HEK293 (cell line): ENCODE results near the gene MRPL51.
A peak's percentile ranks its signal among the peaks of the same experiment; 100 is the strongest.

Source experiments
- CTCF ChIA-PET: fragments of 350-600 bp; formaldehyde crosslinking; extraction: SDS; loops from one replicate; lab custom pipeline; 2021; ENCODE audit warnings: antibody characterized with exemption; lab: Yijun Ruan, JAX
- POLR2A ChIA-PET: fragments of 300-600 bp; formaldehyde crosslinking; extraction: SDS; loops from one replicate; lab custom pipeline; 2020; ENCODE audit warnings: antibody characterized with exemption, inconsistent platforms; lab: Yijun Ruan, JAX
- H3K27ac ChIP-seq: fragments of 200-500 bp; sonication (Bioruptor generic); 2 replicates; pipeline ENCODE4 v1.5.1; 2014; ENCODE audit warnings: low read depth, low read length, control low read depth, inconsistent platforms; ENCODE audit errors: extremely low read depth
- H3K36me3 ChIP-seq, 2 experiments: fragments of 200-500 bp in 1 of 2; sonication (Bioruptor generic) in 1 of 2; 1 replicate in 1 of 2; 2 replicates in 1 of 2; pipeline ENCODE4 v1.5.1; 2014 to 2017; ENCODE audit warnings: inconsistent platforms in 2 of 2, low read length in 2 of 2; ENCODE audit not compliant: control insufficient read depth in 2 of 2, insufficient read depth in 1 of 2
- H3K4me1 ChIP-seq: fragments of 200-500 bp; sonication (Bioruptor generic); 2 replicates; pipeline ENCODE4 v1.5.1; 2014; ENCODE audit warnings: mild to moderate bottlenecking, low read length, inconsistent platforms; ENCODE audit not compliant: control insufficient read depth, insufficient read depth
- H3K4me3 ChIP-seq: 2 replicates; pipeline ENCODE4 v1.5.1; 2011; ENCODE audit warnings: low read depth, mild to moderate bottlenecking, control low read depth, low read length, moderate library complexity
- H3K9me3 ChIP-seq: fragments of 200-500 bp; sonication (Bioruptor generic); 2 replicates; pipeline ENCODE4 v1.5.1; 2014; ENCODE audit warnings: low read depth, low read length, inconsistent platforms; ENCODE audit not compliant: control insufficient read depth, insufficient read depth
- EGR2 ChIP-seq: fragments of 450-650 bp; formaldehyde crosslinking; IDR thresholded peaks from 2 replicates; pipeline ENCODE4 v1.5.1; 2016; ENCODE audit warnings: low read depth, missing biosample characterization, missing genetic modification characterization
- FEZF1 ChIP-seq: fragments of 450-650 bp; formaldehyde crosslinking; IDR thresholded peaks from 2 replicates; pipeline ENCODE4 v1.5.1; 2016; ENCODE audit warnings: missing biosample characterization, missing genetic modification characterization
- GFI1B ChIP-seq: fragments of 450-650 bp; formaldehyde crosslinking; IDR thresholded peaks from 2 replicates; pipeline ENCODE4 v1.5.1; 2016; ENCODE audit warnings: missing biosample characterization, missing genetic modification characterization
- GLIS2 ChIP-seq: fragments of 450-650 bp; formaldehyde crosslinking; IDR thresholded peaks from 2 replicates; pipeline ENCODE4 v1.5.1; 2016; ENCODE audit warnings: missing biosample characterization, missing genetic modification characterization
- HOXC10 ChIP-seq: sonication (generic); formaldehyde crosslinking; IDR thresholded peaks from 2 replicates; pipeline ENCODE4 v1.8.1; 2023; ENCODE audit warnings: mild to moderate bottlenecking, missing genetic modification reagents
- HOXD13 ChIP-seq: sonication (generic); formaldehyde crosslinking; IDR thresholded peaks from 2 replicates; pipeline ENCODE4 v1.8.0; 2022; ENCODE audit warnings: missing genetic modification reagents, borderline replicate concordance
- IKZF3 ChIP-seq: fragments of 450-650 bp; IDR thresholded peaks from 2 replicates; pipeline ENCODE4 v1.5.0; 2018; ENCODE audit warnings: missing biosample characterization, mild to moderate bottlenecking, missing genetic modification characterization, moderate library complexity
- KLF10 ChIP-seq: fragments of 450-650 bp; IDR thresholded peaks from 2 replicates; pipeline ENCODE4 v1.5.1; 2018; ENCODE audit warnings: missing biosample characterization, mild to moderate bottlenecking, missing genetic modification characterization
- KLF16 ChIP-seq: fragments of 450-650 bp; formaldehyde crosslinking; IDR thresholded peaks from 2 replicates; pipeline ENCODE4 v1.5.1; 2017; ENCODE audit warnings: missing biosample characterization, missing genetic modification characterization
- REST ChIP-seq: fragments of 450-650 bp; formaldehyde crosslinking; IDR thresholded peaks from 2 replicates; pipeline ENCODE4 v1.5.1; 2016; ENCODE audit warnings: missing biosample characterization, missing genetic modification characterization
- SP2 ChIP-seq: fragments of 450-650 bp; formaldehyde crosslinking; IDR thresholded peaks from 2 replicates; pipeline ENCODE4 v1.5.1; 2016; ENCODE audit warnings: missing biosample characterization, missing genetic modification characterization
- ZBTB17 ChIP-seq: fragments of 450-650 bp; formaldehyde crosslinking; IDR thresholded peaks from 2 replicates; pipeline ENCODE4 v1.5.1; 2016; ENCODE audit warnings: missing biosample characterization, missing genetic modification characterization
- ZBTB7A ChIP-seq: fragments of 450-650 bp; formaldehyde crosslinking; IDR thresholded peaks from 2 replicates; pipeline ENCODE4 v1.5.1; 2016; ENCODE audit warnings: low read depth, missing biosample characterization, missing genetic modification characterization
- ZBTB8A ChIP-seq: fragments of 450-650 bp; formaldehyde crosslinking; IDR thresholded peaks from 2 replicates; pipeline ENCODE4 v1.5.1; 2016; ENCODE audit warnings: missing biosample characterization, missing genetic modification characterization
- ZEB2 ChIP-seq: fragments of 450-650 bp; formaldehyde crosslinking; IDR thresholded peaks from 2 replicates; pipeline ENCODE4 v1.5.1; 2016; ENCODE audit warnings: missing biosample characterization, missing genetic modification characterization
- ZNF175 ChIP-seq: fragments of 450-650 bp; formaldehyde crosslinking; IDR thresholded peaks from 2 replicates; pipeline ENCODE4 v1.5.1; 2016; ENCODE audit warnings: missing biosample characterization, missing genetic modification characterization
- ZNF239 ChIP-seq: fragments of 450-650 bp; formaldehyde crosslinking; IDR thresholded peaks from 2 replicates; pipeline ENCODE4 v1.5.1; 2016; ENCODE audit warnings: missing biosample characterization, missing genetic modification characterization
- ZNF324 ChIP-seq: fragments of 450-650 bp; formaldehyde crosslinking; IDR thresholded peaks from 2 replicates; pipeline ENCODE4 v1.5.1; 2016; ENCODE audit warnings: missing biosample characterization, missing genetic modification characterization
- ZNF341 ChIP-seq: fragments of 450-650 bp; formaldehyde crosslinking; IDR thresholded peaks from 2 replicates; pipeline ENCODE4; 2016; ENCODE audit warnings: low read depth, missing biosample characterization, missing genetic modification characterization
- ZNF366 ChIP-seq: fragments of 450-650 bp; formaldehyde crosslinking; conservative IDR thresholded peaks from 2 replicates; pipeline ENCODE4 v1.5.1; 2016; ENCODE audit warnings: missing biosample characterization, missing genetic modification characterization
- ZNF530 ChIP-seq: fragments of 450-650 bp; formaldehyde crosslinking; IDR thresholded peaks from 2 replicates; pipeline ENCODE4 v1.5.1; 2016; ENCODE audit warnings: low read depth, missing biosample characterization, missing genetic modification characterization
- ZNF580 ChIP-seq: fragments of 450-650 bp; formaldehyde crosslinking; IDR thresholded peaks from 2 replicates; pipeline ENCODE4 v1.5.1; 2016; ENCODE audit warnings: missing biosample characterization, missing genetic modification characterization
- ZNF610 ChIP-seq: fragments of 450-650 bp; formaldehyde crosslinking; IDR thresholded peaks from 2 replicates; pipeline ENCODE4 v1.5.1; 2016; ENCODE audit warnings: missing biosample characterization, missing genetic modification characterization, borderline replicate concordance
- ZNF654 ChIP-seq: fragments of 450-650 bp; formaldehyde crosslinking; IDR thresholded peaks from 2 replicates; pipeline ENCODE4 v1.5.1; 2016; ENCODE audit warnings: low read depth, missing biosample characterization, missing genetic modification characterization
- ZNF670 ChIP-seq: fragments of 450-650 bp; formaldehyde crosslinking; IDR thresholded peaks from 2 replicates; pipeline ENCODE4 v1.5.1; 2016; ENCODE audit warnings: missing biosample characterization, missing genetic modification characterization, low read depth
- ZNF843 ChIP-seq: fragments of 450-650 bp; formaldehyde crosslinking; IDR thresholded peaks from 2 replicates; pipeline ENCODE4 v1.5.1; 2016; ENCODE audit warnings: missing biosample characterization, missing genetic modification characterization
- ZSCAN23 ChIP-seq: fragments of 450-650 bp; formaldehyde crosslinking; IDR thresholded peaks from 2 replicates; pipeline ENCODE4 v1.5.1; 2016; ENCODE audit warnings: missing biosample characterization, missing genetic modification characterization
- TF ChIP-seq, protein P1 (sequence below): fragments of 450-650 bp; formaldehyde crosslinking; IDR thresholded peaks from 2 replicates; pipeline ENCODE4 v1.5.1; 2016; ENCODE audit warnings: missing biosample characterization, missing genetic modification characterization, low read depth
- TF ChIP-seq, protein P2 (sequence below): fragments of 450-650 bp; formaldehyde crosslinking; IDR thresholded peaks from 2 replicates; pipeline ENCODE4 v1.5.1; 2016; ENCODE audit warnings: missing biosample characterization, missing genetic modification characterization
- TF ChIP-seq, protein P3 (sequence below): fragments of 450-650 bp; formaldehyde crosslinking; IDR thresholded peaks from 2 replicates; pipeline ENCODE4 v1.5.1; 2016; ENCODE audit warnings: missing biosample characterization, missing genetic modification characterization

The MRPL51 gene

DNA sequence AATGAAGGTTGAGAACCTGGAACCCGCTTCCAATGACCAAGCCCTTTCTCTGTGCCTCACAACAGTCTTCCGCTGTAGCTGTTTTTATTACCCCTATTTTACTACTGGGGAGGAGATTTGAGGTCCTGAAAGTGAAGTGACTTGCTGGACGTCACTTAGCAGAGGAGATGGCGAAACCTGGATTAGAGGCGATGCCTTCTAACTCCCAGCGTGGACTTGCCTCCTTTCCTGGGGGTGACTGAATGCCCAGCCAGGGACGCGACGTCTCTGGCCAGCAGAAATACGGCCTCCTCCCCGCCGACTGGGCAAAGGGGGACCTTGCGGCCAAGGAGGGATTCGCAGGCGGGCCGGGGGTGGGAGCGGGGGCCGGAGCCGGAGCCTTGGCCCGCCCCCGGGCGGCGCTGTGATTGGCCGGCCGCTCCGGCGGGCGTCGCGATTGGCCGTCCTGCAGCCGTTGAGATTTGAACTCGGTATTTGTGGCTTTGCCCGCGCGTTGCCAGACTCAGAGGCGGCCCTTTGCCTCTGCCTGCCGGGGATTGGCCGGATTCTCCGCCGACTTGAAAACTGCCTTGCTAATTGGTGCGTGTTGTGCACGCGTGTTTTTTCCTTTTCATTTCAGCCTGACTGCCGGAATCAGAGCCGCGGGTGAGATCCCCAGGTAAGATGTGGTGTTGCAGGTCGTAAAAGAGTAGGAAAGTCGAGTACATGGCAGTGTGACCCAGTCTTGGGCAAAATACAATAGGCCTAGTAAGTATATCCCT lies 615 bp upstream of the MRPL51 start, which contains the start of gene NCAPD2:
Gene NCAPD2, plus strand, starts transcription at position 606 of the 761 bp plus-strand sequence. CDS start 997 bp downstream, outside the sequence.
- Histone ChIP-seq H3K4me1 (peaks cover 7% of the 10 kb centered on the region; the same call in 1 of the 2 replicates), H3K9me3 (no peaks in the 10 kb centered on the region), H3K4me3 (peak within 1 kb of the TSS; percentile 93), H3K27ac (peak within 1 kb of the TSS; percentile 94), H3K36me3 (peaks cover 43 to 54% of the 10 kb centered on the region in 2 experiments)
- ChIA-PET CTCF (interaction anchor here (0.5 to 2.3 kb wide), 6 partner anchors 28 to 174 kb away, joined by 3 to 10 read pairs (median 4); no protein-coding TSS in a partner anchor), POLR2A (interaction anchor here (1.0 to 2.3 kb wide), 23 partner anchors 8 to 358 kb away, joined by 3 to 74 read pairs (median 4); partner anchors contain the start of genes CDCA3, GAPDH, NOP2 and TNFRSF1A)
- no peak for TF ChIP-seq ZNF654 (tag by site-specific recombination)
- peak; percentile 73; the same call in 1 of the 2 replicates for TF ChIP-seq GFI1B (tag by site-specific recombination)
- TF ChIP-seq FEZF1 (tag by site-specific recombination), result 0 out of 2 replicates have a peak, but pooled peaks have one; percentile 11
- TF ChIP-seq ZSCAN23 (tag by site-specific recombination), result no peak
- TF ChIP-seq, protein P1, sequence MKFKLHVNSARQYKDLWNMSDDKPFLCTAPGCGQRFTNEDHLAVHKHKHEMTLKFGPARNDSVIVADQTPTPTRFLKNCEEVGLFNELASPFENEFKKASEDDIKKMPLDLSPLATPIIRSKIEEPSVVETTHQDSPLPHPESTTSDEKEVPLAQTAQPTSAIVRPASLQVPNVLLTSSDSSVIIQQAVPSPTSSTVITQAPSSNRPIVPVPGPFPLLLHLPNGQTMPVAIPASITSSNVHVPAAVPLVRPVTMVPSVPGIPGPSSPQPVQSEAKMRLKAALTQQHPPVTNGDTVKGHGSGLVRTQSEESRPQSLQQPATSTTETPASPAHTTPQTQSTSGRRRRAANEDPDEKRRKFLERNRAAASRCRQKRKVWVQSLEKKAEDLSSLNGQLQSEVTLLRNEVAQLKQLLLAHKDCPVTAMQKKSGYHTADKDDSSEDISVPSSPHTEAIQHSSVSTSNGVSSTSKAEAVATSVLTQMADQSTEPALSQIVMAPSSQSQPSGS, result no peak
- TF ChIP-seq, protein P2, sequence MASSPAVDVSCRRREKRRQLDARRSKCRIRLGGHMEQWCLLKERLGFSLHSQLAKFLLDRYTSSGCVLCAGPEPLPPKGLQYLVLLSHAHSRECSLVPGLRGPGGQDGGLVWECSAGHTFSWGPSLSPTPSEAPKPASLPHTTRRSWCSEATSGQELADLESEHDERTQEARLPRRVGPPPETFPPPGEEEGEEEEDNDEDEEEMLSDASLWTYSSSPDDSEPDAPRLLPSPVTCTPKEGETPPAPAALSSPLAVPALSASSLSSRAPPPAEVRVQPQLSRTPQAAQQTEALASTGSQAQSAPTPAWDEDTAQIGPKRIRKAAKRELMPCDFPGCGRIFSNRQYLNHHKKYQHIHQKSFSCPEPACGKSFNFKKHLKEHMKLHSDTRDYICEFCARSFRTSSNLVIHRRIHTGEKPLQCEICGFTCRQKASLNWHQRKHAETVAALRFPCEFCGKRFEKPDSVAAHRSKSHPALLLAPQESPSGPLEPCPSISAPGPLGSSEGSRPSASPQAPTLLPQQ (tag by site-specific recombination), result peak; percentile 3; the same call in 1 of the 2 replicates
- TF ChIP-seq, protein P3, sequence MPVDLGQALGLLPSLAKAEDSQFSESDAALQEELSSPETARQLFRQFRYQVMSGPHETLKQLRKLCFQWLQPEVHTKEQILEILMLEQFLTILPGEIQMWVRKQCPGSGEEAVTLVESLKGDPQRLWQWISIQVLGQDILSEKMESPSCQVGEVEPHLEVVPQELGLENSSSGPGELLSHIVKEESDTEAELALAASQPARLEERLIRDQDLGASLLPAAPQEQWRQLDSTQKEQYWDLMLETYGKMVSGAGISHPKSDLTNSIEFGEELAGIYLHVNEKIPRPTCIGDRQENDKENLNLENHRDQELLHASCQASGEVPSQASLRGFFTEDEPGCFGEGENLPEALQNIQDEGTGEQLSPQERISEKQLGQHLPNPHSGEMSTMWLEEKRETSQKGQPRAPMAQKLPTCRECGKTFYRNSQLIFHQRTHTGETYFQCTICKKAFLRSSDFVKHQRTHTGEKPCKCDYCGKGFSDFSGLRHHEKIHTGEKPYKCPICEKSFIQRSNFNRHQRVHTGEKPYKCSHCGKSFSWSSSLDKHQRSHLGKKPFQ (tag by site-specific recombination), result peak; percentile 36; the same call in 1 of the 2 replicates
- TF ChIP-seq ZBTB8A (tag by site-specific recombination), result no peak
- peak; percentile 41; the same call in 1 of the 2 replicates for TF ChIP-seq REST (tag by site-specific recombination)
- TF ChIP-seq HOXC10 (CRISPR knock-in tag), result no peak
- TF ChIP-seq ZNF175 (tag by site-specific recombination), result no peak
- TF ChIP-seq ZNF530 (tag by site-specific recombination), result no peak
- peak; percentile 74 for TF ChIP-seq GLIS2 (tag by site-specific recombination)
- peak; percentile 73 for TF ChIP-seq EGR2 (tag by site-specific recombination)
- TF ChIP-seq KLF16, result peak; percentile 15
- TF ChIP-seq ZNF324 (tag by site-specific recombination), result no peak
- 0 out of 2 replicates have a peak, but pooled peaks have one; percentile 39 for TF ChIP-seq ZNF341 (tag by site-specific recombination)
- TF ChIP-seq ZEB2 (tag by site-specific recombination), result peak; percentile 10; the same call in 1 of the 2 replicates
- peak; percentile 95 for TF ChIP-seq ZBTB17 (tag by site-specific recombination)
- 0 out of 2 replicates have a peak, but pooled peaks have one; percentile 9 for TF ChIP-seq ZNF366 (tag by site-specific recombination)
- peak; percentile 10; the same call in 1 of the 2 replicates for TF ChIP-seq ZNF843 (tag by site-specific recombination)
- TF ChIP-seq ZNF239 (tag by site-specific recombination), result peak; percentile 31; the same call in 1 of the 2 replicates
- TF ChIP-seq IKZF3 (tag by site-specific recombination), result peak; percentile 47; the same call in 1 of the 2 replicates
- peak; percentile 61; the same call in 1 of the 2 replicates for TF ChIP-seq HOXD13 (CRISPR knock-in tag)
- peak; percentile 82 for TF ChIP-seq KLF10 (tag by site-specific recombination)
- TF ChIP-seq ZBTB7A, result 0 out of 2 replicates have a peak, but pooled peaks have one; percentile 36
- peak; percentile 83 for TF ChIP-seq SP2 (tag by site-specific recombination)
- TF ChIP-seq ZNF610, result peak; percentile 50; the same call in 1 of the 2 replicates
- TF ChIP-seq ZNF670, result no peak
- peak; percentile 45; the same call in 1 of the 2 replicates for TF ChIP-seq ZNF580 (tag by site-specific recombination)
